ENCODE results near the gene CD300C. TPM values are rescaled to one million over a fixed set of nuclear protein-coding genes. Genes with fewer than 3 reads are reported as not detected.

Gene CD300C
- total RNA-seq, 2 donors from 2014 or later = 1.5 TPM; not detected in 1

GRCh38 chr17:74547264-74547663 lies 1.3 kb upstream of the CD300C start:
- WGBS = 88% methylated on average over 7 of the region's 7 CpGs
- intact Hi-C loops (cut with DNase I) = no loop called here
- no peak for DNase-seq (ENCODE audit: low spot score)
- no peak overlapping the region for H3K27ac ChIP-seq
- no peaks in the 10 kb centered on the region for H3K27me3 ChIP-seq (replicated peaks; ENCODE audit: insufficient read depth)
- no peak overlapping the region for H3K4me3 ChIP-seq
- no peaks in the 10 kb centered on the region for H3K36me3 ChIP-seq
- H3K9me3 ChIP-seq = no peaks in the 10 kb centered on the region
- no peak for TF ChIP-seq POLR2AphosphoS5 (IDR thresholded peaks at IDR 0.05)
- H3K4me1 ChIP-seq (replicated peaks) = no peaks in the 10 kb centered on the region

- Histone ChIP-seq H3K4me1 (replicated peaks) (no peaks in the 10 kb centered on the region), H3K4me3 (no peak overlapping the region), H3K27ac (no peak overlapping the region), H3K9me3 (no peaks in the 10 kb centered on the region), H3K27me3 (replicated peaks; ENCODE audit: insufficient read depth) (no peaks in the 10 kb centered on the region), H3K36me3 (no peaks in the 10 kb centered on the region)
- intact Hi-C loops (cut with DNase I) = no loop called here
- TF ChIP-seq POLR2A (IDR thresholded peaks at IDR 0.05) (no peak), CTCF (IDR thresholded peaks at IDR 0.05) (no peak), POLR2AphosphoS5 (IDR thresholded peaks at IDR 0.05) (no peak)
- 84% methylated on average over 7 of the region's 7 CpGs for WGBS
- no peak for DNase-seq (ENCODE audit: low spot score)
Measured at GRCh38 chr17:74546586-74546985, 671 bp upstream of the CD300C start.

- H3K4me3 ChIP-seq = no peak overlapping the region
- H3K4me1 ChIP-seq (replicated peaks) = no peaks in the 10 kb centered on the region
- no peak for DNase-seq (ENCODE audit: low spot score)
- WGBS = 71% methylated on average over 16 of the region's 16 CpGs
- no peaks in the 10 kb centered on the region for H3K36me3 ChIP-seq
- H3K27ac ChIP-seq = no peak overlapping the region
- H3K9me3 ChIP-seq = no peaks in the 10 kb centered on the region
- no peaks in the 10 kb centered on the region for H3K27me3 ChIP-seq (replicated peaks; ENCODE audit: insufficient read depth)
- no peak for TF ChIP-seq CTCF (IDR thresholded peaks at IDR 0.05)
- intact Hi-C loops (cut with DNase I) = no loop called here
Measured at GRCh38 chr17:74544991-74545842, 698 bp downstream of the CD300C start.

- Histone ChIP-seq H3K4me3 (no peak overlapping the region), H3K9me3 (no peaks in the 10 kb centered on the region), H3K4me1 (replicated peaks) (no peaks in the 10 kb centered on the region), H3K27ac (no peak overlapping the region), H3K27me3 (replicated peaks; ENCODE audit: insufficient read depth) (no peaks in the 10 kb centered on the region), H3K36me3 (no peaks in the 10 kb centered on the region)
- DNase-seq (ENCODE audit: low spot score) = no peak
- WGBS = 86% methylated on average over 18 of the region's 18 CpGs
- intact Hi-C loops (cut with DNase I) = no loop called here
- no peak for TF ChIP-seq POLR2AphosphoS5 (IDR thresholded peaks at IDR 0.05)
- TF ChIP-seq POLR2A (IDR thresholded peaks at IDR 0.05) = no peak
- no peak for TF ChIP-seq CTCF (IDR thresholded peaks at IDR 0.05)
Measured at GRCh38 chr17:74543891-74544760, 1.8 kb downstream of the CD300C start.

- 69% methylated on average over 14 of the region's 14 CpGs for WGBS
- no peak for DNase-seq (ENCODE audit: low spot score)
Measured at GRCh38 chr17:74543406-74543805, 2.5 kb downstream of the CD300C start.

More at GRCh38 chr17:74543406-74543805, 2.5 kb downstream of the CD300C start:
- Histone ChIP-seq H3K27ac (no peak overlapping the region), H3K27me3 (replicated peaks; ENCODE audit: insufficient read depth) (no peaks in the 10 kb centered on the region), H3K36me3 (no peaks in the 10 kb centered on the region), H3K4me3 (no peak overlapping the region), H3K4me1 (replicated peaks) (no peaks in the 10 kb centered on the region), H3K9me3 (no peaks in the 10 kb centered on the region)
- intact Hi-C loops (cut with DNase I) = no loop called here
- TF ChIP-seq POLR2AphosphoS5 (IDR thresholded peaks at IDR 0.05) = no peak
- no peak for TF ChIP-seq POLR2A (IDR thresholded peaks at IDR 0.05)
- no peak for TF ChIP-seq CTCF (IDR thresholded peaks at IDR 0.05)
